Effector CD8-positive, alpha-beta T cell (primary cell): ENCODE measurements around the gene ZNF57.
"Not testable (repeated sequence)": the region's sequence is repeated elsewhere in the genome, so short reads cannot be mapped to it uniquely, and the experiment has no call there.

ENCODE experiments used
- DNase-seq: peaks from one replicate; lab custom pipeline; 2025; lab: John Stamatoyannopoulos, UW
- total RNA-seq, 4 experiments: gene quantifications; one replicate each; lab custom pipeline; 2026; lab: John Stamatoyannopoulos, UW

ZNF57 gene
- 7.1 to 12.5 (median 10.7) reads per million in 4 experiments for total RNA-seq

DNA sequence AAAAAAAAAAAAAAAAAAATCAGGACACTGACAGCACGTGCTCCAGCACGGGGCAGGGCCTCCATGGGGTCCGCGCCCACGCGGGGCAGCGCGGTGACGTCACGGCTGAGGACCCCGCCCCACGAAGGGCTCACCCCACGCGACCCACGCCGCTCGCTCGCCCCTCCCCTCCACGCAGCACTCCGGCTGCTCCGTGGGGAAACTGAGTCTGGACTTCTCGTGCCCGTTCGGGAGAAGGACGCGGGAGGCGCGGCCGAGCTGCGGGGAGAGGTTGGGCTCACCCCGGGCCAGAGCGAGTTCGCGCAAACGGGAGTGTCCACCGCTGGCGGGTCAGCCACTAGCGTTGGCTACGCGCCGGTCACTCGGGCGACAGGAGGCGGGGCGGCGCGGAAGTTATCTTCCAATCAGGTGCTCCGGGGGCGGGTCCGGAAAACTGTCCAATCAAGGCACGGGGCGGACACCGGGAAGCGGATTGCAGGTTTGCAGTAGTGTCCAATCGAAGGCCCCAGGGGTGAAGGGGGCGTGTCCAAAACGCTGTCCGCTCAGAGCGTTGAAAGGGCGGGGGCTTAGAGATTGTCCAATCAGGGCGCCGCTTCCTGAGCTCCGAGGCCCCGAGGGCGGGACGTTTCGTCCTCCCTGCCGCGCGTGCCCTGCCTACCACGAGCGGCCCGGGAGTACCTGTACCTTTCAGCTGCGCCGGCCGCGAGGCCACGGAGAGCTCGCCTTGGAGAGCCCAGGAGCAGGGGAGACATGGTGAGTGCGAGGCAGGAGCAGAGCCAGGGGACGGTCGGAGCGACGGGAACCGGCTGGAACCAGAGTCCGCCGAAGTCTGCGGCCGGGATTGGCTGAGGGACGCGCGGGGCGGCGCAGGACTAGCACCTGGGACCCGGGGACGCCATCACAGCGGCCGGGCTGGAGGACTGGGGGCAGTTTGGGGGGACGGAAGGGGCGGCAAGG, at the start of gene ZNF57:
Gene ZNF57, plus strand, starts transcription at position 633 of the 957 bp plus-strand sequence. Its CDS starts 118 bp downstream, at position 751.
- peak; percentile 95 for DNase-seq

DNA sequence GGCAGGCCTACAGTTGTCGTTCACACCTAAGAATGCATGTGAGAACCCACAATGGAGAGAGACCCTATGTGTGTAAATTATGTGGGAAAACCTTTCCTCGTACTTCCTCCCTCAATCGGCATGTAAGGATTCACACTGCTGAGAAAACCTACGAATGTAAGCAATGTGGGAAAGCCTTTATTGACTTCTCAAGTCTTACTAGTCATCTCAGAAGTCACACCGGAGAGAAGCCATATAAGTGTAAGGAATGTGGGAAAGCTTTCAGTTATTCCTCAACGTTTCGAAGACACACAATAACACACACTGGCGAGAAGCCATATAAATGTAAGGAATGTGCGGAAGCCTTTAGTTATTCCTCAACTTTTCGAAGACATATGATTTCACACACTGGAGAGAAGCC, 48.1 kb upstream of the ZNF57 start:
- DNase-seq, result no peak

DNA sequence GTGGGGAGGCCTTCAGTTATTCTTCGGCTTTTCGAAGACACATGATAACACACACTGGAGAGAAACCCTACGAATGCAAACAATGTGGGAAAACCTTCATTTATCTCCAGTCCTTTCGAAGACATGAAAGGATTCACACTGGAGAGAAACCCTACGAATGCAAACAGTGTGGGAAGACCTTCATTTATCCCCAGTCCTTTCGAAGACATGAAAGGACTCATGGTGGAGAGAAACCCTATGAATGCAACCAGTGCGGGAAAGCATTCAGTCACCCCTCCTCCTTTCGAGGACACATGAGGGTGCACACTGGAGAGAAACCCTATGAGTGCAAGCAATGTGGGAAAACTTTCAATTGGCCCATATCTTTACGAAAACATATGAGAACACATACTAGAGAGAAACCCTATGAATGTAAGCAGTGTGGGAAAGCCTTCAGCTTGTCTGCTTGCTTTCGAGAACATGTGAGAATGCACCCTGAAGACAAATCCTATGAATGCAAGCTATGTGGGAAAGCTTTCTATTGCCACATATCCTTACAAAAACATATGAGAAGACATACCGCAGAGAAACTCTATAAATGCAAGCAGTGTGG, 47.6 kb upstream of the ZNF57 start:
- no peak for DNase-seq

DNA sequence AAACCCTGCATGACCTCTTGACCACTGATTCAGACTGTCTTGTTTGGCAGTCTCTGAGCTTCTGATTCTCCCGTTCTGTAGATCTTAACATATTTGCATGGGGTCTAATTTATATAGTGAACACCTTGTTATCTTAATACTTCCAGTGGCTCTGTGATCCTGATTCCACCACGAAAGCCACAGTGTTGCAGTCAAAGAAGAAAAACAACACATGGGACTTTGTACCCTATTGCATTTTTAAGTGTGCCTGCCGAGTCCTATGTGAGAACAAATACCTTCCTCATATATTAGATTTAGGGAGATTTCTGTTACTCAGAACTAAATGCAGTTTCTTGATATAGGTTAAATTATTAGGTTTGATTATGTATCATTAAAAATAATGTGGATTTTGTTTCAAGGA, 45.9 kb upstream of the ZNF57 start:
- no peak for DNase-seq

DNA sequence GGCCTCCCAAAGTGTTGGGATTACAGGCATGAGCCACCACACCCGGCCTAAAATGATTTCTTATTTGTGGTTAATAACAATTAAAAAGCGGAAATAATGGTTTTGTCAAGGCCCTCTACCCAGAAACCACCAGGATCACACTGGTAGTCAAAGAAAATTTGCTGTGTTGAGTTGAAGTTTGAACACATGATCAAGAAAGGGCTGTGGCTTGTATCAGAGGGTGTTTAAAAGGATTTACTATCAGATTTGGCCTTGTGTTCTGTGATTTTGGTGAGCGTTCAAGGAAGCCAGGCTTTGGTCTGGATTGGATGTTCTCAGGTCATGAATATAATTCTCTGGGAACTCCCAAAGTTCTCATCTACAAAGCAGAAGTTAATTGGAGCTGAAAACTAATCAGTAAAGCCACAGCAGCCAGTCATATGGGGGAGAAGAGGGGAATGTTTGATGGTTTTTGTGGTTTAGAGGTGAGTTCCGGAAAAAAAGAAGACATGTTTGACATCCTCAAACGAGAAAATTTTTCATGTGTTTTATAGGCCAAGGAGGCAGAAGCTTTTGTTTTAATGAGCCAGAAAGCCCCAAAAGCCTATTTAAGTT, 44.2 kb upstream of the ZNF57 start:
- no peak for DNase-seq

DNA sequence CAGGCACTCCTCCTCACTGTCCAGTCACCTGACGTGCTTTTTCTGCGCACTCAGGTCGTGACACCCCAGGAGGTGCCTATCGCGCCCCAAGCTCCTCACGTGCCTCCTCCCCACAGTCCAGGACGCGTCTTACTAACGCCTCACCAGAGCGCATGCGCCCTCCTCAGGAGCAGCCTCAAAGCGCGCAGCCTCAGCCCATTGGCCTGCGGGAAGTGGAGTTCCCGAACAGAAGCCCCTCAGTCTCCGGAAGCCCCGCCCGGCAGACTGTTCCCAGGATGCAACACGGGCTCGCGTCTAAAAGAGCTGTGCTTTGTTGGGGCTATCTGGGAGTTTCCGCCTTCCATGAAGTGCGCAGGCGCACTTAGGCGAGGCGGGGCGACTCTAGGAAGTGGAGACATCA, 41.9 kb upstream of the ZNF57 start:
- no peak for DNase-seq

DNA sequence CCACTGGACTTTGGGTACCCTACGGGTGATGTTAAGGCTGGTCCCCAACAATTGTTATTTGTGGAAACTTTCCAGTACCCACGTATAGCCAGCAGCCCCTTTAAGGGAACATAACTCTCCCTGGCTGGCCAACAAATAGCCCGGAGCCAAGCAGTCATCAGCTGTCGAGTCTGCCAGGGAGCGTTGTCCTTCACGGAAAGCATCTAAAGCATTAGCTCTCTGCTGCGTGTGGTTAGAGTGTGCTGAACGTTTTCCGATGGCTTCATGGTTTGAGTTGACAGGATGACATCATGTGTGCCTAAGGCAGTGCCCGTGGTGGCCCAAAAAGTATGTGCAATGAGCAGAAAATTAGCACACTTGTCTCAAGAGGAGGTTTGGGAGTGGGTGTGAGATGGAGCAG, 36.9 kb upstream of the ZNF57 start:
- DNase-seq, result no peak

DNA sequence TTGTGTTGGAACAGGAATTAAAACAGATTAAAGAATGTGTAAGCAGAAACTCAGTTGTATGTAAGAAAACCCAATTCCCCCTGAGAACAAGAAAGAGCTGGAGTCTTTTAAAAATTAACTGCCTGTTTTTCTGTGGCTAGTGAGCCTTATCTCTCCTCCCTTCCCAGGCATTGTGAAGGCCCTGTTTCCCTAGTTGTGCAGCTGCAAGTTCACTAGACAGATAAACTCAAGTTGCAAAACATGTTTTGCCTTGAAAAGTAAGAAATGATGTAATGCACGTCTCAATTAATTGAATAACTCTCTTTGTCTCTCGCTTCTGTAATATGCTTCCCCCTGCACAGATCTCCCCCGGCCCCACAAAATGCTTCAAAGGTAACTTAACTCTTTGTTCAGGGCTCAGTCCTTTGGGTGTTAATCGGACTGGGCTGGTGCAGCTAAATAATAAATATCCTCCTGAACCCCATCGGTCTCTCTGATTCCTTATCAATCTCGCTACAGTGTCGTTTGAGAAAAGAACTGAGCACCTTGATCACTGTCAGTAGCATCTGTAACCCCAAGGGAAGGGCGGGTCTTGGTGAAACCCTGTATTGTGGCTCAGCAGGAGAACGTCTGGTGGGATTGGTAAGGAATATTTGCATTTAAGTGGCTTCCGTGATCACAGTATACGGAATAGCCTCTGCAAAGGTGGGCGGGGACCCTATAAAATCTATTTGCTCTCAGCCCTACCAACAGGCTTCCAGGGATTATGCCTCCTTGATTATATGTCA, 35.2 kb upstream of the ZNF57 start:
- DNase-seq, result no peak

DNA sequence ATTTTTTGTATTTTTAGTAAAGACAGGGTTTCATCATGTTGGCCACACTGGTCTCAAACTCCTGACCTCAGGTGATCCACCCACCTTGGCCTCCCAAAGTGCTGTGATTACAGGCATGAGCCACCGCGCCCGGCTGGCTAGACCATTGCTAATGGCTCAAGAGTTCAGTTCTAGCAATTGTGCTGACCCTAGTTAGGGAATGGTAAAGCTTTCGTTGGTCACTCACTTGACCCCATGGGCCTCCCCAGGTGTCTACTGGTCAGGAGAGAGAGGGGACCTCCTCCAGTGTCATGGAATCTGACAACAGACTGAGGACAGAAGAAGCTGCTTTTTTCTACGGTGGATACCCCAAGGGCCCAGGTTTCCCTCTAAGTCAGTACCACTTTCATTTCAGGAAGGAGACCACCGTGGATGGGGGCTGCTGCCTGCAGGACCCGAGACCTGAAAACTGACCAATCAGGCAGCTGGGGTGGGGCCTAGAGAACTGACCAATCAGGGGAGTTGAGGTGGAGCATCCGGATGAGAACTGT, 34.2 kb upstream of the ZNF57 start:
- DNase-seq, result no peak

DNA sequence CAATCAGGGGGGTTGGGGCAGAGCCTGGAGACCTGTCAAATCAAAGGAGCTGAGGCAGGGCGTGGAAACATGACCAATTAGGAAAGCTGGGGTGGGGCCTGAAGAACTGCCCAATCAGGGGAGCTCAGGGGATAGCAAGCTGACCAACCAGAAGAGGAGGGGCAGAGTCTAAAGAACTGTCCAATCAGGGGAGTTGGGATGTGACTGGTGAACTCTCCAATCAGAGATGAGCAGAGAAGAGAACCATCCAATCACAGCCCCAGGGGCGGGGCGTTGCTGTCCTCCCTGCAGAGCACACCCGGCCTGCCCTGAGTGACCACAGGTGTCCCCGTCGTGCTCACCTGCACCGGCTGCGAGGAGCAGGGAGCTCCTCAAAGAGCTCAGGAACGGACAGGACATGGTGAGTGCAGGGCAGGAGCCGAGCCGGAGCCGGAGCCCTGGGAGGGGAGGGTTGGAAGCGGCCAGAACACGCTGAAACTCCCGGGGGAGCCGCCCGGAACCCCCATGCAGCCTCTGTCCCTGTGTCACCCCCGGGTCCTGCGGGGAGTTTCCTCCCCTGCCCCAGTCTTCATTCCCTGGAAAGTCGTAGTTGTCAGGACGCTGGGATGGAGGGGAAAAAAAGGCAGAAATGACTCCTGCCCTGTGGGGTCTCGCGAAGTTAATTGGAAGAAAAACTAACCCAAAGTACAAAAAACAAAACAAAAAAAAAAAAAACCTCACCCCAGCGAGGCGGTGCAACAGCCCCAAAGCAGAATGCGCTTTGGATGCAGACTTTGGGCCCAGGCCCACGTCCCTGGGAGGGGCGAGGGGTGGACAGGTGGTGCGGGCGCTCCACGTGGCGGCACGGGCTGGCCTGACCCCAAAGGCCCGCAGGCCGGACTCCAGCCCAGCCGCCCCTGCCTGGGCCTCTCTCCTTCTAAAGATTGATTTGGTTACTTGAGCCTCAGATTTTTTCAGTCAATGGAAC, 33.4 kb upstream of the ZNF57 start, which contains the start of gene ZNF556:
Gene ZNF556, plus strand, starts transcription at position 311 of the 967 bp plus-strand sequence. Its CDS starts 87 bp downstream, at position 398.
- DNase-seq, result no peak

DNA sequence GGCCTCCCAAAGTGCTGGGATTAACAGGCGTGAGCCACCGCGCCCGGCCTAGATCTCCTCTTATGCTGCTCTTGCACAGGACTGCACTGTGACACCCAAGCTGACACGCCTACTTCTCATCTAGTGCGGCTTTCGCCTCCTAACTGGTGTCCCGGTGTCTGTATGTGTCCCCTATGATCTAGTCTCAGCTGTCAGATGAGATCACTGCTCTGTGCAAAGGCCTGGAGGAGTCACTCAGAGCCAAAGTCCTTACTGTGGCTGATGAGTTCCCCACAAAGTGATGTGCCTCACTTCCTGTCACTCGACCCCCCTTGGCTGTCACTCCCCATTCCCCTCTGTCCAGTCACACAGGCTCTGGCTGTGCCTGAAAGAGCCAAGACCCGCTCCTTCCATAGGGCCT, 31.1 kb upstream of the ZNF57 start:
- DNase-seq, result no peak

DNA sequence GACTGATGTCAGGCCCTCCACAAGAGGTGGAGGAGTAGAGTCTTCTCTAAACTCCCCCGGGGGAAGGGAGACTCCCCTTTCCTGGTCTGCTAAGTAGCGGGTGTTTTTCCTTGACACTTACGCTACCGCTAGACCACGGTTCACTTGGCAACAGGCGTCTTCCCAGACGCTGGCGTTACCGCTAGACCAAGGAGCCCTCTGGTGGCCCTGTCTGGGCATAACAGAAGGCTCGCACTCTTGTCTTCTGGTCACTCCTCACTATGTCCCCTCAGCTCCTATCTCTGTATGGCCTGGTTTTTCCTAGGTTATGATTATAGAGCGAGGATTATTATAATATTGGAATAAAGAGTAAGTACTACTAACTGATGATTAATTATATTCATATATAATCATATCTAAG, 28.6 kb upstream of the ZNF57 start:
- DNase-seq, result not testable (repeated sequence)

DNA sequence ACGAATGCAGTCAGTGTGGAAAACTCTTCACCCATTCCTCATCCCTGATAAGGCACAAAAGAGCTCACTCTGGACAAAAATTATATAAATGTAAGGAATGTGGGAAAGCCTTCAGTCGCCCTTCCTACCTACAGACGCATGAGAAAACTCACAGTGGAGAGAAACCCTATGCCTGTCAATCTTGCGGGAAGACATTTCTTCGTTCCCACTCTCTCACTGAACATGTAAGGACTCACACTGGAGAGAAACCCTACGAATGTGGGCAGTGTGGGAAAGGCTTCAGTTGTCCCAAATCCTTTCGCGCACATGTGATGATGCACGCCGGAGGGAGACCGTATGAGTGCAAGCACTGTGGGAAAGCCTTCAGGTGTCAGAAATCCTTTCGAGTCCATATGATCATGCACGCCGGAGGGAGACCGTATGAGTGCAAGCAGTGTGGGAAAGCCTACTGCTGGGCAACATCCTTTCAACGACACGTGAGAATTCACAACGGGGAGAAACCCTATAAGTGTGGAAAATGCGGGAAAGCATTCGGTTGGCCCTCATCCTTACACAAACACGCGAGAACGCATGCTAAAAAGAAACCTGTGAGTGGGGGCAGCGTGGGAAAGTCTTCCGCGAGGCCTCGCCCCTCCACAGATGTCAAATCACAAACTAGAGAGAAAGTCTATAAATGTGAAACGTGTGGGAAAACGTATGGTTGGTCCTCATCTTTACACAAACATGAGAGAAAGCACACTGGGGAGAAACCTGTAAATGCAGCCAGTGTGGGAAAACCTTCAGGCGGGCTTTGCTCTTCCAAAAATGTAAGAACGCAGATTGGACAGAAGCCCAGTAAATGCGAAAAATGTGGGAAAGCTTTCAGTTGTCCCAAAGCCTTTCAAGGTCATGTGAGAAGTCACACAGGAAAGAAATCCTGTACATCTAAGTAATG, 23.1 kb upstream of the ZNF57 start:
- no peak for DNase-seq

DNA sequence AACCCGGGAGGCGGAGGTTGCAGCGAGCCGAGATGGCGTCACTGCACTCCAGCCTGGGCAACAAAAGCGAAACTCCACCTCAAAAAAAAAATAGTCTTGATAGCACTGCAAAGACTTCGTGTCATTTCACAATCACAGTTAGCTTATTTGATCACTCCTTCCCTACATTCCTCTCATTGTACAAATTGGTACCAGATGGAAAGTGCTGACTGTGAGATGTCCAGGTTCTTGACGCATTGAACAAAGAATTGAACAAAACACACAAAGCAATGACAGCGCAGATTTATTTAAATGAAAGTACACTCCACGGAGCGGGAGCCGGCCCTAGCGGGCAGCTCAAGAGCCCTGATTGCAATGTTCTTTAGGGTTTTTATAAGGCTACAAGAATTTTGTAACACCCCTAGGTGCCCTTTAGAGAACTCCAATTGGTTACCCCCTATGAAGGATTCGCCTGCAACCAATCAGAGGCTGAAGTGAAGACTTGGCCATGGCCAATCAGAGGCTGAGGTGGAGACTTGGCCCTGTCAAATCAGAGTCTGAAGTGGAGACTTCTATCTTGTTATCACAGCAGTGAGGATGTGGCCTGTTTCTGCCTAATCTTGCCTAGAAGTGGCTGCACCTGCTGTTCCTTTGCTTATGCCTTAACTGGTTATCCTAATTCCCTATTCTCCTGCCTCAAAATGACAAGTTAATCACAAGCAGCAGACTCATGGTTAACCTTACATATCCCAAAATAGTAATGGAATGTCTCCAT, 16.9 kb upstream of the ZNF57 start:
- DNase-seq, result no peak

DNA sequence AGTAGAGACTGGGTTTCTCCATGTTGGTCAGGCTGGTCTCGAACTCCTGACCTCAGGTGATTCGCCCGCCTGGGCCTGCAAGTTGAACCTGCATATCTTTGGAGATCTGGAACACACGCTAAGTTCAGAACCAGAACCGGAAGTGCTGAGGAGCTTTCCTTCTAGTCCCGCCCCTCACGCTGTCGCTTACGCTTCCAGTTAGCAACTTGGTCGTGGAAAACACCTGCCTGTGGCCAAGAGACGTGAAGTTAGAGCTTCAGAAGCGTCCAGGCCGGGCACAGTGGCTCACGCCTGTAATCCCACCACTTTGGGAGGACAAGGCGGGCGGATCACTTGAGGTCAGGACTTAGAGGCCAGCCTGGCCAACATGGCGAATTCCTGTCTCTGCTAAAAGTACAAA, 15.0 kb upstream of the ZNF57 start:
- no peak for DNase-seq

DNA sequence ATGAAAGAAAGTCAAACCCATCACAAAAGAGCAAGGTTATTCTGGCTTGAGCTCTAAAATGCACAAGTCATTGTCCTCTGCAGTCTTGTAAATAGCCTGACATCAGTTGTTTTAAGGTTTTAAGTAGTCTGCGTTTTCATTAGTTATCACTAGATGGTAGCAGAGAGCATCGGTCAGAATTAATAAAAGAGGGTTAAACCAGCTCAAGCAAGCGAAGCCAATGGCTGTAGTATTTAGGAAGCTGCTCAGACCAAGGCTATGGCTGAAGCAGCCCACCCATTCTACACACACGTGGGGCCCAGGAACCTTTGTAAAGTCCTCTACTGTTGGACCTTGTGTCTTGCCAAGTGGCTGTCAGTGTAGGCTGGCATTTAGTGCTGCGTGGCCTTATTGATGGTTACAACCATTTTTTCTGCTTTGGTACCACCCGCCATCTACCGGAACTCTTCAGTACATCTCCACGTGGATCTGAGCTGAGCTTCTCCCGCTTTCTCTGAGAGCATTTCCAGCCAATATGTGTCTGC, 13.3 kb upstream of the ZNF57 start:
- DNase-seq, result no peak

DNA sequence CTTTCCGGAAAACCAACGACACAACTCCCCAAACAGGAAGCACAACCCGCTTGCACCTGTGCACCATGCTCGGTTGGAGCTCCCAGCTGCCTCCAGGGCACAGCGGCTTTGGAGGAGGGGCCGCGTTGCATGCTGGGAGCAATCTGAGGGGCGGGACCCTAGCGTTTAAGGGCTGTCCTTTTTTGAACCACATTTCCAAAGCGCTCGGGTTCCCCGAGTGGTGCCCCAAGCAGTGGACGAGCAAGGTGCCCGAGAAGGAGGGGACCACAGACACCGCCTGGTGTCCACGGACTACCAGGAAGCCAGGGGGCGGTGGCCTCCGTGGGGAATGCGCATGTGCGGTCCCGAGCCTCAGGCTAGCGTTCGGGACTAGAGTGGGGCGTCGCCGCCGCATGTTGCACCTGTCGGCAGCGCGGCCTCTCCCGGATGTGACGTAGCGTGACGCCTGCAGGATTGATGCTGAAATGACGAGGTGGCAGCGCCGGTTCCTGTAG, 11.9 kb upstream of the ZNF57 start:
- peak; percentile 49 for DNase-seq

DNA sequence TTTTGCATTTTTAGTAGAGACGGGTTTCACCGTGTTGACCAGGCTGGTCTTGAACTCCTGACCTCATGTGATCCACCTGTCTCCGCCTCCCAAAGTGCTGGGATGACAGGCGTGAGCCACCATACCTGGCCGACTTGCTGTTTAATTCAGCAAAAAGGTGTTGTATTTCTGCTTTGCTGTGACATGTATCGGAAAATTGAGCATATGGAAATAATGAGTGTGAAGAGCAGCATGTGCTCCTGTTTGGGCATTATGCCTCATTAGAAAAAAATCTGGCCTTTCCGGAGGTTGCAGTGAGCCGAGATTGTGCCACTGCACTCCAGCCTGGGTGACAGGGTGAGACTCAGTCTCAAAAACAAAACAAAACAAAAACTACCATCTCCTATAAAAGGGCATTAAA, 10.2 kb upstream of the ZNF57 start:
- not testable (repeated sequence) for DNase-seq
